Measurements from ENCODE around the gene GM2A.

- TF ChIP-seq, protein P1, sequence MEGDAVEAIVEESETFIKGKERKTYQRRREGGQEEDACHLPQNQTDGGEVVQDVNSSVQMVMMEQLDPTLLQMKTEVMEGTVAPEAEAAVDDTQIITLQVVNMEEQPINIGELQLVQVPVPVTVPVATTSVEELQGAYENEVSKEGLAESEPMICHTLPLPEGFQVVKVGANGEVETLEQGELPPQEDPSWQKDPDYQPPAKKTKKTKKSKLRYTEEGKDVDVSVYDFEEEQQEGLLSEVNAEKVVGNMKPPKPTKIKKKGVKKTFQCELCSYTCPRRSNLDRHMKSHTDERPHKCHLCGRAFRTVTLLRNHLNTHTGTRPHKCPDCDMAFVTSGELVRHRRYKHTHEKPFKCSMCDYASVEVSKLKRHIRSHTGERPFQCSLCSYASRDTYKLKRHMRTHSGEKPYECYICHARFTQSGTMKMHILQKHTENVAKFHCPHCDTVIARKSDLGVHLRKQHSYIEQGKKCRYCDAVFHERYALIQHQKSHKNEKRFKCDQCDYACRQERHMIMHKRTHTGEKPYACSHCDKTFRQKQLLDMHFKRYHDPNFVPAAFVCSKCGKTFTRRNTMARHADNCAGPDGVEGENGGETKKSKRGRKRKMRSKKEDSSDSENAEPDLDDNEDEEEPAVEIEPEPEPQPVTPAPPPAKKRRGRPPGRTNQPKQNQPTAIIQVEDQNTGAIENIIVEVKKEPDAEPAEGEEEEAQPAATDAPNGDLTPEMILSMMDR (IDR thresholded peaks at IDR 0.05), result no peak
- no peak for TF ChIP-seq POLR2A (IDR thresholded peaks at IDR 0.05)
Observed at GRCh38 chr5:151253605-151253950, 593 bp downstream of the GM2A start.
